B cell (primary cell): ENCODE results near the gene TMEM244. TPM values are rescaled to one million over a fixed set of nuclear protein-coding genes. Genes with fewer than 3 reads are reported as not detected.

Source experiments
- ATAC-seq: fragments of 200-7000 bp; cut with Tn5 transposase; one replicate; pipeline ENCODE4 v1.10.0; 2021; ENCODE audit warnings: low read depth, mild to moderate bottlenecking, moderate number of reproducible peaks, moderate library complexity
- CTCF ChIA-PET: fragments of 350-600 bp; sonication (Branson Sonifier 250); formaldehyde crosslinking; loops from one replicate; lab custom pipeline; 2021; ENCODE audit warnings: antibody characterized with exemption, inconsistent platforms; lab: Charles Lee
- POLR2A ChIA-PET: fragments of 350-600 bp; sonication (Branson Sonifier 250); formaldehyde crosslinking; loops from one replicate; lab custom pipeline; 2021; ENCODE audit warnings: antibody characterized with exemption; lab: Charles Lee
- DNase-seq: peaks from one replicate; pipeline ENCODE4 v3.0.0; 2013
- H2AFZ ChIP-seq: 2 replicates; pipeline ENCODE4 v1.6.1; 2012; ENCODE audit warnings: mild to moderate bottlenecking, low read depth, low read length; ENCODE audit not compliant: insufficient read depth, poor library complexity, severe bottlenecking
- H3K27ac ChIP-seq, 2 donors: 1 replicate in 1 of 2; 2 replicates in 1 of 2; pipeline ENCODE4 v1.5.1; 2012 to 2013; ENCODE audit warnings: low read length in 2 of 2, mild to moderate bottlenecking in 2 of 2, moderate library complexity in 1 of 2
- H3K27me3 ChIP-seq, 4 experiments: fragments of 200-600 bp in 1 of 4; sonication (generic) in 1 of 4; replicated peaks in 1 of 4; 1 replicate in 2 of 4; 2 replicates in 2 of 4; pipeline versions ENCODE4 v1.6.1 to v1.7.0; 2013 to 2016; ENCODE audit warnings: low read length in 3 of 4, mild to moderate bottlenecking in 2 of 4, mixed read lengths in 1 of 4, moderate library complexity in 1 of 4; ENCODE audit not compliant: insufficient read depth in 4 of 4, control insufficient read depth in 3 of 4; ENCODE audit errors: control extremely low read depth in 1 of 4
- H3K36me3 ChIP-seq, 2 experiments: replicated peaks in 1 of 2; 1 replicate in 1 of 2; 2 replicates in 1 of 2; pipeline versions ENCODE4 v1.6.1 to v1.7.1; 2013; ENCODE audit warnings: low read length in 1 of 2; ENCODE audit not compliant: insufficient read depth in 2 of 2, control insufficient read depth in 1 of 2; ENCODE audit errors: control extremely low read depth in 1 of 2, extremely low read depth in 1 of 2
- H3K4me1 ChIP-seq, 2 donors: fragments of 200-600 bp in 1 of 2; sonication (generic) in 1 of 2; 1 replicate in 1 of 2; 2 replicates in 1 of 2; pipeline versions ENCODE4 v1.5.1 to v1.6.1; 2013 to 2017; ENCODE audit warnings: low read length in 2 of 2; ENCODE audit not compliant: control insufficient read depth in 2 of 2, insufficient read depth in 2 of 2
- H3K4me2 ChIP-seq: replicated peaks from 2 replicates; pipeline ENCODE3; 2012; ENCODE audit warnings: mild to moderate bottlenecking, low read depth, low read length; ENCODE audit not compliant: poor library complexity, severe bottlenecking
- H3K4me3 ChIP-seq, 5 experiments: fragments of 200-600 bp in 1 of 5; sonication (generic) in 1 of 5; 1 replicate in 3 of 5; 2 replicates in 2 of 5; pipeline versions ENCODE4 v1.5.1 to v1.7.0; 2011 to 2016; ENCODE audit warnings: low read length in 4 of 5, mild to moderate bottlenecking in 4 of 5, low read depth in 2 of 5, control low read depth in 1 of 5, moderate library complexity in 1 of 5; ENCODE audit not compliant: insufficient read depth in 1 of 5; ENCODE audit errors: control extremely low read depth in 1 of 5, extremely low read depth in 1 of 5
- H3K79me2 ChIP-seq: fragments of 200-600 bp; sonication (generic); one replicate; pipeline ENCODE4 v1.6.0; 2016; ENCODE audit warnings: low read length; ENCODE audit not compliant: control insufficient read depth, insufficient read depth
- H3K9ac ChIP-seq: fragments of 200-600 bp; sonication (generic); 2 replicates; pipeline ENCODE4 v1.6.1; 2017; ENCODE audit warnings: mild to moderate bottlenecking, low read length, moderate library complexity
- H3K9me3 ChIP-seq, 3 donors: one replicate each; pipeline versions ENCODE4 v1.6.1 to v1.7.1; 2013; ENCODE audit warnings: low read length in 2 of 3; ENCODE audit not compliant: control insufficient read depth in 2 of 3, insufficient read depth in 1 of 3; ENCODE audit errors: control extremely low read depth in 1 of 3
- H4K20me1 ChIP-seq: 2 replicates; pipeline ENCODE4 v1.6.0; 2012; ENCODE audit warnings: mild to moderate bottlenecking, low read length; ENCODE audit not compliant: insufficient read depth, control insufficient read depth, poor library complexity, severe bottlenecking
- H3K27ac Mint-ChIP-seq: one replicate; pipeline ENCODE4 v1.8.0; 2021; ENCODE audit warnings: mixed read lengths
- H3K27me3 Mint-ChIP-seq: one replicate; pipeline ENCODE4 v1.8.0; 2021; ENCODE audit warnings: mixed read lengths
- H3K4me1 Mint-ChIP-seq: one replicate; pipeline ENCODE4 v1.8.0; 2021; ENCODE audit warnings: mixed read lengths
- H3K4me3 Mint-ChIP-seq: one replicate; pipeline ENCODE4 v1.8.0; 2021; ENCODE audit warnings: mixed read lengths
- H3K9me3 Mint-ChIP-seq: one replicate; pipeline ENCODE4 v1.8.0; 2022; ENCODE audit warnings: mixed read lengths; ENCODE audit not compliant: insufficient read depth
- CTCF ChIP-seq: fragments of 200-600 bp; IDR thresholded peaks from one replicate; pipeline ENCODE4 v1.8.0; 2022; ENCODE audit warnings: antibody characterized with exemption, mild to moderate bottlenecking
- EZH2 ChIP-seq: IDR thresholded peaks from 2 replicates; pipeline ENCODE4 v1.6.1; 2012; ENCODE audit warnings: borderline replicate concordance, low read depth, mild to moderate bottlenecking, moderate library complexity, low read length; ENCODE audit not compliant: insufficient read depth, poor library complexity, severe bottlenecking
- WGBS: methylation state at CpG from one replicate; pipeline ENCODE4 v1.1.5; 2013; ENCODE audit warnings: missing lambda C conversion rate; ENCODE audit not compliant: insufficient coverage; 5-methylcytosine and 5-hydroxymethylcytosine counted together
- intact Hi-C: fragments of 100-400 bp; cut with micrococcal nuclease; formaldehyde crosslinking; loops from one replicate; pipeline ENCODE4 v1.10.0; 2022
- polyA plus RNA-seq: library from polyadenylated mRNA; depleted of rRNA; stranded (reverse); fragments of >200 nt; gene quantifications from 2 replicates; pipeline ENCODE4 v1.2.3, GENCODE V29; 2012
- total RNA-seq, 2 donors: library from RNA; stranded (reverse); fragments of 120-200 nt in 1 of 2; gene quantifications; 1 replicate in 1 of 2; 2 replicates in 1 of 2; pipeline versions ENCODE4 v1.2.3 to v1.2.4, GENCODE V29; 2013 to 2022

TMEM244 gene
- total and polyA plus RNA-seq, 2 donors (not counting 1 experiment from before 2014, with no cell fraction given): not detected

GRCh38 chr6:129817821-129818220 is 43.3 kb downstream of the TMEM244 start:
- Histone ChIP-seq H3K9me3 (no peaks in the 10 kb centered on the region), H3K4me1 (no peaks in the 10 kb centered on the region), H3K27me3 (peaks cover 0 to 2% (median 0%) of the 10 kb centered on the region in 4 experiments), H3K4me3 (no peak overlapping the region), H3K27ac (no peak overlapping the region), H3K4me2 (no peak overlapping the region), H4K20me1 (no peaks in the 10 kb centered on the region), H3K36me3 (no peaks in the 10 kb centered on the region), H3K79me2 (no peaks in the 10 kb centered on the region), H3K9ac (no peak overlapping the region), H2AFZ (no peak overlapping the region)
- DNase-seq (no peak), ATAC-seq (no peak)
- H3K27me3 Mint-ChIP-seq: peaks cover 38% of the 10 kb centered on the region
- intact Hi-C loops: no loop called here
- TF ChIP-seq CTCF: no peak
- TF ChIP-seq EZH2: no peak
- no peaks in the 10 kb centered on the region for H3K9me3 Mint-ChIP-seq
- no peaks in the 10 kb centered on the region for H3K4me1 Mint-ChIP-seq
- whole genome bisulfite sequencing: no CpG with 5 or more reads among the region's 1 CpG
- H3K4me3 Mint-ChIP-seq: no peak overlapping the region
- ChIA-PET POLR2A (no interaction called here), CTCF (no interaction called here)
- no peak overlapping the region for H3K27ac Mint-ChIP-seq

GRCh38 chr6:129817332-129817731 is 43.8 kb downstream of the TMEM244 start:
- intact Hi-C loops: no loop called here

More at GRCh38 chr6:129817332-129817731, 43.8 kb downstream of the TMEM244 start:
- Histone ChIP-seq H3K4me2 (no peak overlapping the region), H3K27me3 (peaks cover 0 to 2% (median 0%) of the 10 kb centered on the region in 4 experiments), H3K27ac (no peak overlapping the region), H3K4me3 (no peak overlapping the region), H4K20me1 (no peaks in the 10 kb centered on the region), H3K79me2 (no peaks in the 10 kb centered on the region), H3K4me1 (no peaks in the 10 kb centered on the region), H3K9me3 (no peaks in the 10 kb centered on the region), H2AFZ (no peak overlapping the region), H3K9ac (no peak overlapping the region), H3K36me3 (no peaks in the 10 kb centered on the region)
- Mint-ChIP-seq H3K27me3 (peaks cover 38% of the 10 kb centered on the region), H3K4me1 (no peaks in the 10 kb centered on the region), H3K9me3 (no peaks in the 10 kb centered on the region), H3K27ac (no peak overlapping the region), H3K4me3 (no peak overlapping the region)
- TF ChIP-seq EZH2 (no peak), CTCF (no peak)
- DNase-seq (no peak), ATAC-seq (no peak)
- 88% methylated on average over 1 of the region's 3 CpGs for WGBS
- POLR2A ChIA-PET: no interaction called here
- CTCF ChIA-PET: no interaction called here
